RWPE2 (cell line): ENCODE results near the gene ORC4.
"Not testable (repeated sequence)": the region's sequence is repeated elsewhere in the genome, so short reads cannot be mapped to it uniquely, and the experiment has no call there.

Experiments used
- ATAC-seq: fragments of 200-7000 bp; cut with Tn5 transposase; 3 replicates; pipeline ENCODE4 v1.9.1; 2021; ENCODE audit warnings: low read depth
- DNase-seq: peaks from one replicate; pipeline ENCODE4 v3.0.0-alpha.2; 2020; ENCODE audit warnings: low spot score
- H3K27ac ChIP-seq: fragments of 450-650 bp; 2 replicates; pipeline ENCODE4 v1.5.1; 2017; ENCODE audit warnings: mild to moderate bottlenecking; ENCODE audit not compliant: poor library complexity, severe bottlenecking
- H3K27me3 ChIP-seq: fragments of 250-450 bp; sonication (Bioruptor Pico); 2 replicates; pipeline ENCODE4 v1.5.1; 2021; ENCODE audit warnings: mild to moderate bottlenecking, moderate library complexity; ENCODE audit not compliant: insufficient read depth, poor library complexity, severe bottlenecking
- H3K36me3 ChIP-seq: fragments of 250-450 bp; sonication (Bioruptor Pico); 2 replicates; pipeline ENCODE4 v1.5.1; 2020; ENCODE audit warnings: low read depth, mild to moderate bottlenecking, moderate library complexity
- H3K4me1 ChIP-seq: fragments of 250-450 bp; sonication (Bioruptor Pico); 2 replicates; pipeline ENCODE4 v1.5.1; 2021; ENCODE audit warnings: mild to moderate bottlenecking, moderate library complexity; ENCODE audit not compliant: insufficient read depth, poor library complexity, severe bottlenecking
- H3K4me3 ChIP-seq: fragments of 250-450 bp; sonication (Bioruptor Pico); 2 replicates; pipeline ENCODE4 v1.5.1; 2021; ENCODE audit warnings: mild to moderate bottlenecking, moderate library complexity; ENCODE audit not compliant: severe bottlenecking
- H3K9me3 ChIP-seq: fragments of 250-450 bp; sonication (Bioruptor Pico); 2 replicates; pipeline ENCODE4 v1.5.1; 2021; ENCODE audit warnings: mild to moderate bottlenecking, moderate library complexity; ENCODE audit not compliant: severe bottlenecking
- CTCF ChIP-seq: fragments of 450-650 bp; IDR thresholded peaks from one replicate; pipeline ENCODE4 v1.5.1; 2017; ENCODE audit warnings: mild to moderate bottlenecking, moderate library complexity; ENCODE audit not compliant: poor library complexity, severe bottlenecking

ORC4 gene

GRCh38 chr2:148007219-148007900 lies 13.2 kb downstream of the ORC4 start:
- no peaks in the 10 kb centered on the region for H3K27me3 ChIP-seq
- H3K27ac ChIP-seq: no peak overlapping the region
- no peak for ATAC-seq
- no peak for DNase-seq
- no peaks in the 10 kb centered on the region for H3K4me1 ChIP-seq
- H3K36me3 ChIP-seq: no peaks in the 10 kb centered on the region; the same call in 1 of the 2 replicates
- no peaks in the 10 kb centered on the region for H3K9me3 ChIP-seq
- no peak overlapping the region for H3K4me3 ChIP-seq
- TF ChIP-seq CTCF: no peak

- no peak overlapping the region for H3K27ac ChIP-seq
- no peak overlapping the region for H3K4me3 ChIP-seq
- ATAC-seq (no peak), DNase-seq (no peak)
- no peaks in the 10 kb centered on the region for H3K27me3 ChIP-seq
- no peak for TF ChIP-seq CTCF
- no peaks in the 10 kb centered on the region for H3K4me1 ChIP-seq
- H3K9me3 ChIP-seq: no peaks in the 10 kb centered on the region
- no peaks in the 10 kb centered on the region; the same call in 1 of the 2 replicates for H3K36me3 ChIP-seq
These were observed 14.1 kb downstream of the ORC4 start for GRCh38 chr2:148006249-148007007.

GRCh38 chr2:148002420-148002819 lies 18.1 kb downstream of the ORC4 start:
- not testable (repeated sequence) for H3K27me3 ChIP-seq, ATAC-seq

GRCh38 chr2:148000095-148000494 lies 20.4 kb downstream of the ORC4 start:
- Histone ChIP-seq H3K27me3 (no peaks in the 10 kb centered on the region), H3K4me1 (no peaks in the 10 kb centered on the region), H3K27ac (no peak overlapping the region), H3K36me3 (peaks cover 2% of the 10 kb centered on the region), H3K4me3 (no peak overlapping the region), H3K9me3 (no peaks in the 10 kb centered on the region)
- no peak for TF ChIP-seq CTCF
- DNase-seq: no peak
- ATAC-seq: no peak

More at GRCh38 chr2:148002420-148002819, 18.1 kb downstream of the ORC4 start:
- H3K27ac ChIP-seq, H3K4me3 ChIP-seq, DNase-seq, H3K9me3 ChIP-seq, H3K36me3 ChIP-seq, H3K4me1 ChIP-seq: not testable (repeated sequence)

GRCh38 chr2:147999126-147999525 lies 21.4 kb downstream of the ORC4 start:
- DNase-seq: no peak
- H3K27me3 ChIP-seq: no peaks in the 10 kb centered on the region
- H3K36me3 ChIP-seq: peaks cover 4% of the 10 kb centered on the region
- H3K9me3 ChIP-seq: no peaks in the 10 kb centered on the region
- no peak for TF ChIP-seq CTCF
- H3K4me1 ChIP-seq: no peaks in the 10 kb centered on the region
- no peak overlapping the region for H3K27ac ChIP-seq
- ATAC-seq: no peak
- H3K4me3 ChIP-seq: no peak overlapping the region
